Activated naive CD4-positive, alpha-beta T cell treated with anti-CD3 and anti-CD28 coated beads, Interleukin-2, amount 50 U/mL, for 24 hours (primary cell): Measurements from ENCODE around the gene ANKS3.
A peak's percentile ranks its signal among the peaks of the same experiment; 100 is the strongest.
"Not testable (repeated sequence)": the region's sequence is repeated elsewhere in the genome, so short reads cannot be mapped to it uniquely, and the experiment has no call there.

ENCODE experiments used
- H3K27ac Mint-ChIP-seq: one replicate; pipeline ENCODE4 v1.8.0; 2021; ENCODE audit warnings: mild to moderate bottlenecking, mixed read lengths
- H3K27me3 Mint-ChIP-seq: one replicate; pipeline ENCODE4 v1.8.0; 2021; ENCODE audit warnings: mixed read lengths
- H3K36me3 Mint-ChIP-seq: one replicate; pipeline ENCODE4 v1.8.0; 2021; ENCODE audit warnings: mixed read lengths
- H3K4me1 Mint-ChIP-seq: one replicate; pipeline ENCODE4 v1.8.0; 2021; ENCODE audit warnings: mixed read lengths
- H3K4me3 Mint-ChIP-seq: one replicate; pipeline ENCODE4 v1.8.0; 2021; ENCODE audit warnings: mild to moderate bottlenecking, mixed read lengths
- H3K9me3 Mint-ChIP-seq: one replicate; pipeline ENCODE4 v1.8.0; 2021; ENCODE audit warnings: mixed read lengths

The ANKS3 gene

GRCh38 chr16:4745274-4745569, 11.2 kb upstream of the ANKS3 start:
- H3K4me3 Mint-ChIP-seq: no peak overlapping the region
- H3K4me1 Mint-ChIP-seq: peaks cover 21% of the 10 kb centered on the region
- no peak overlapping the region for H3K27ac Mint-ChIP-seq
- no peaks in the 10 kb centered on the region for H3K9me3 Mint-ChIP-seq
- no peaks in the 10 kb centered on the region for H3K27me3 Mint-ChIP-seq
- no peaks in the 10 kb centered on the region for H3K36me3 Mint-ChIP-seq

- no peaks in the 10 kb centered on the region for H3K27me3 Mint-ChIP-seq
- H3K36me3 Mint-ChIP-seq: no peaks in the 10 kb centered on the region
- H3K4me1 Mint-ChIP-seq: peaks cover 21% of the 10 kb centered on the region
- no peak overlapping the region for H3K4me3 Mint-ChIP-seq
- no peak overlapping the region for H3K27ac Mint-ChIP-seq
- no peaks in the 10 kb centered on the region for H3K9me3 Mint-ChIP-seq
These were observed 10.6 kb upstream of the ANKS3 start for GRCh38 chr16:4744555-4745273.

DNA sequence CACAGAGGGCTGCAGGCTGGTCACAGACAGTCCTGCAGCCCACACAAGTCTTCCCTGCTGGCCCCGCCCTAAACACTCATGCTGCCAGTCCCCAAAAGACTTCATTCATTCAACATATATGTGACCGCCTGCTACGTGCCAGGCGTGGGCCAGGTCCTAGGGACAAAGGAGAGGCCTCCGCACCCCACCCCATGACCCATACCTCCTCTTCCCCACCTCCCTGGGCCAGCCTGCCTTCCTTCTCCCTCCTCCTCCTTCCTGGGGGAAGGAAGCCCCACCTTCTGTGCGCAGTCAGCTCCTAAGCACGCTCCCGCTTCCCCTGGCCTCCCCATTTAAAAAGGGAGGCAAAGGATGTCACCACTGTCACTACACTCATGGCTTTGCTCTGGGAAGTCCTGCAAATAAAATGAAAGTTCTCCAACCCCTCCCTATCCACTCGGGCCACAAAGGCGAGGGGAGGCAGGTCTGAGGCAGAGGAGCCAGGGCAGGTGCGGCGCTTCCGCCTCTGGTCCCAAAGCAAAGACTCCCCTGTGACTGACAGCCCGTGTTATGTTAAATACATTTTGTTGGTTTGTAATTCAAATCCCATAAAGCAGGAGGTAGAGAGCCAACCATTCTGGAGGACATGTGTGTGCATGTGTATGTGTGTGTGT, 9.3 kb upstream of the ANKS3 start:
- Mint-ChIP-seq H3K9me3 (no peaks in the 10 kb centered on the region), H3K27ac (no peak overlapping the region), H3K27me3 (no peaks in the 10 kb centered on the region), H3K4me1 (peaks cover 21% of the 10 kb centered on the region), H3K36me3 (no peaks in the 10 kb centered on the region), H3K4me3 (peak overlapping the region; percentile 44)

DNA sequence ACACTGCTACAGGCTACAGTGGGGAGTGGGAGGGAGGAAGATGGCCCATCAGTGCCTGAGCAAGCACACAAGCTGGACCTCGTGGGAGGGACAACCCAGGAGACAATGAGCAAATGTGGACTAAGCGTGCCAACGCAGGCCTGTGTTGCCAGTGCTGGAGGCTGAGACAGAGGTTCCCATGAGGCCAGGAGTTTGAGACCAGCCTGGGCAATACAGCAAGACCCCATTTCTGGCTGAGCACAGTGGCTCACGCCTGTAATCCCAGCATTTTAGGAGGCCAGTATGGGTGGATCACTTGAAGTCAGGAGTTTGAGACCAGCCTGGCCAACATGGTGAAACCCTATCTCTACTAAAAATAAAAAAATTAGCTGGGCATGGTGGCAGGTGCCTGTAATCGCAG, 4.3 kb upstream of the ANKS3 start:
- peaks cover 12% of the 10 kb centered on the region for H3K4me1 Mint-ChIP-seq
- H3K9me3 Mint-ChIP-seq, H3K4me3 Mint-ChIP-seq, H3K27me3 Mint-ChIP-seq, H3K36me3 Mint-ChIP-seq, H3K27ac Mint-ChIP-seq: not testable (repeated sequence)

DNA sequence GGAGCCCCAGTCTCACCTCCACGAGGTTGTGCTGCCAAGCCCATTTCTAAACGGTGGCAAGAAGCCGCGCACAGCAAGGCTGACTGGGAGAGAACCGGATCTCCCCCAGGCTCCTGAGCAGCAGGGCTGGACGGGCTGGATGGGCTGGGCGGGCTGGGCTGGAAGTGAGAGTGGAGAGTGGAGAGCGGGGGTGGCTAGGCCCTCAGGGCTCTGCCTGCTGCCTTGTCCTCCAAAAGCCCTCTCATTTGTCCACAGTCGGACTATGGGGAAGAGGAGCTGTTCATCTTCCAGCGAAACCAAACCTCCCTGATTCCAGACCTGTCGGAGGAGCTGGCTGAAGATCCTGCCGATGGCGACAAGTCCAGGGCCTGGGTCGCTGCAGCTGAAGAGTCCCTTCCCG, 3.5 kb upstream of the ANKS3 start:
- Mint-ChIP-seq H3K9me3 (no peaks in the 10 kb centered on the region), H3K27ac (no peak overlapping the region), H3K4me3 (no peak overlapping the region), H3K36me3 (peaks cover 2% of the 10 kb centered on the region), H3K27me3 (no peaks in the 10 kb centered on the region), H3K4me1 (peaks cover 11% of the 10 kb centered on the region)

- Mint-ChIP-seq H3K36me3 (peaks cover 2% of the 10 kb centered on the region), H3K9me3 (no peaks in the 10 kb centered on the region), H3K4me1 (peaks cover 11% of the 10 kb centered on the region), H3K4me3 (no peak overlapping the region), H3K27me3 (no peaks in the 10 kb centered on the region), H3K27ac (no peak overlapping the region)
These were observed 2.5 kb upstream of the ANKS3 start for GRCh38 chr16:4736546-4736945.

GRCh38 chr16:4734730-4735535, 862 bp upstream of the ANKS3 start:
- peaks cover 4% of the 10 kb centered on the region for H3K36me3 Mint-ChIP-seq
- peak overlapping the region; percentile 80 for H3K27ac Mint-ChIP-seq
- no peaks in the 10 kb centered on the region for H3K9me3 Mint-ChIP-seq
- H3K27me3 Mint-ChIP-seq: no peaks in the 10 kb centered on the region
- H3K4me1 Mint-ChIP-seq: peaks cover 15% of the 10 kb centered on the region
- H3K4me3 Mint-ChIP-seq: peak overlapping the region; percentile 93

GRCh38 chr16:4733747-4734062, 366 bp downstream of the ANKS3 start:
- peaks cover 4% of the 10 kb centered on the region for H3K36me3 Mint-ChIP-seq

GRCh38 chr16:4733211-4733742, 794 bp downstream of the ANKS3 start:
- Mint-ChIP-seq H3K27ac (no peak overlapping the region), H3K36me3 (peaks cover 4% of the 10 kb centered on the region), H3K27me3 (no peaks in the 10 kb centered on the region), H3K4me1 (peaks cover 15% of the 10 kb centered on the region), H3K4me3 (peak overlapping the region; percentile 93), H3K9me3 (no peaks in the 10 kb centered on the region)

More at GRCh38 chr16:4733747-4734062, 366 bp downstream of the ANKS3 start:
- H3K4me1 Mint-ChIP-seq: peaks cover 15% of the 10 kb centered on the region
- H3K27ac Mint-ChIP-seq: peak overlapping the region; percentile 59
- H3K9me3 Mint-ChIP-seq: no peaks in the 10 kb centered on the region
- H3K4me3 Mint-ChIP-seq: peak overlapping the region; percentile 93
- H3K27me3 Mint-ChIP-seq: no peaks in the 10 kb centered on the region

GRCh38 chr16:4729876-4730275, 4.2 kb downstream of the ANKS3 start:
- H3K4me1 Mint-ChIP-seq: peaks cover 10% of the 10 kb centered on the region
- no peak overlapping the region for H3K4me3 Mint-ChIP-seq
- H3K27me3 Mint-ChIP-seq: no peaks in the 10 kb centered on the region
- H3K27ac Mint-ChIP-seq: no peak overlapping the region
- no peaks in the 10 kb centered on the region for H3K9me3 Mint-ChIP-seq
- H3K36me3 Mint-ChIP-seq: peaks cover 4% of the 10 kb centered on the region

DNA sequence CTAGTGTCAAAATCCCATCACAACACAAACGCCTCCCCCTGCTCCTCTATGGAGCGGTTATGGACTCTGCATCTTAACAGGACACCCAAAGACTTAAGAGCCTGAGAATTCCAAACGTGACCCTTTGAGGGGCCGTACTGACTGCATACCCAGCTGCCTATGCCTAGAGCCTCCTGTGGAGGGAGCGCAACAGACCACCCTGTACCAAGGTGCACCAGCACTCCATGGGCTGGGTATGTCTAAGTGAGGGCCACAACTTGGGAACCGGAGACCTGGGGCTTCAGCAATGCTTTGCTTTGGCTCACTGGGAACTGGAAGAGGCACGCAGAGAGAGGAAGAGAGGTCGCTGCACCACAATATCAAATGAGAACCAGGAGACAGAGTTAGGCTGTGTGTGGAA, 5.4 kb downstream of the ANKS3 start:
- H3K4me3 Mint-ChIP-seq: no peak overlapping the region
- H3K36me3 Mint-ChIP-seq: peaks cover 4% of the 10 kb centered on the region
- H3K27ac Mint-ChIP-seq: no peak overlapping the region
- no peaks in the 10 kb centered on the region for H3K27me3 Mint-ChIP-seq
- peaks cover 9% of the 10 kb centered on the region for H3K4me1 Mint-ChIP-seq
- no peaks in the 10 kb centered on the region for H3K9me3 Mint-ChIP-seq

DNA sequence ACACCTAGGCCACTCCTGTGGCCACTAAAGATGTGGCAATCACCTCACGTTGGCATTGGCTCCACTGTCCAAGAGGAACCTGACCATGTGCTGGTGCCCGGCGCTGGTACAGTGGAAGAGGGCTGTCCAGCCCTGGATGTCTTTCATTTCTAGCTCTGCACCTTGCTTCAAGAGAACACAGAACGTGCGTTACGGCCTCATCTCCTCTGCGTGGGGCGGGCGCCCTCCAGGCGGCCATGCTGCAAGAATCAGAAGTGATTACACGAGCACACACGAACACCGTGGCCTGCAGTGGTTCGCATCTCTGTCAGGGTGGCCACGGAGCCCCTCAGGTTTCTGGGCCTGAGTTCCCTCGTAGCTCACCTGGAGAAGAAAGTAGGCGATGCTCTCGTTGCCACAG, 7.5 kb downstream of the ANKS3 start:
- Mint-ChIP-seq H3K4me1 (peaks cover 4% of the 10 kb centered on the region), H3K36me3 (peaks cover 3% of the 10 kb centered on the region), H3K27ac (peak overlapping the region; percentile 62), H3K4me3 (no peak overlapping the region), H3K27me3 (no peaks in the 10 kb centered on the region), H3K9me3 (no peaks in the 10 kb centered on the region)

- no peaks in the 10 kb centered on the region for H3K9me3 Mint-ChIP-seq
- H3K4me3 Mint-ChIP-seq: no peak overlapping the region
- H3K27ac Mint-ChIP-seq: peak overlapping the region; percentile 9
- no peaks in the 10 kb centered on the region for H3K27me3 Mint-ChIP-seq
- H3K4me1 Mint-ChIP-seq: no peaks in the 10 kb centered on the region
- no peaks in the 10 kb centered on the region for H3K36me3 Mint-ChIP-seq
These were observed 9.3 kb downstream of the ANKS3 start for GRCh38 chr16:4724661-4725270.

GRCh38 chr16:4723071-4723767, 10.9 kb downstream of the ANKS3 start:
- H3K27me3 Mint-ChIP-seq: no peaks in the 10 kb centered on the region
- no peaks in the 10 kb centered on the region for H3K9me3 Mint-ChIP-seq
- H3K4me3 Mint-ChIP-seq: no peak overlapping the region
- H3K27ac Mint-ChIP-seq: no peak overlapping the region
- no peaks in the 10 kb centered on the region for H3K4me1 Mint-ChIP-seq
- H3K36me3 Mint-ChIP-seq: no peaks in the 10 kb centered on the region

DNA sequence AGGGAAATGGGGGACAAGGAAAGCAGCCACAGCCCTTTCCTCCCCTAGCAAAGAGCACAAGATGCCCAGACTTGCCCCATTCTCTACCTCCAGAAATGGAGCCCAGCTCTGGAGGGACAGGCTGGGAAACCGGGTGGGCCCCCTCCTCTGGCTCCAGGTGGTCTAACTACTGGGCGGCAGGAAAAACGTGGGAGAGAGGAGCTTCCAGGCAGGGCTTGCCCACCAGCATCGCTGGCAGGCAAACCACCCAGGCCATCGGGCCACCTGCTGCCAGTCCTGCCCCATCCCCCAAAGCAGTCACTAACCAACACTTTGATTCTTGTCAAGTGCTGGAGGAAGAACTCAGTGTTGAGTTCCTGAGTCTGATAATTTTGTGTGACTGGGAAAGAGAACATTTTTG, 15.6 kb downstream of the ANKS3 start:
- H3K4me1 Mint-ChIP-seq: peaks cover 2% of the 10 kb centered on the region
- H3K27ac Mint-ChIP-seq: no peak overlapping the region
- H3K36me3 Mint-ChIP-seq: peaks cover under 1% of the 10 kb centered on the region
- no peak overlapping the region for H3K4me3 Mint-ChIP-seq
- no peaks in the 10 kb centered on the region for H3K9me3 Mint-ChIP-seq
- H3K27me3 Mint-ChIP-seq: no peaks in the 10 kb centered on the region
